KMS-11 (cell line): ENCODE results near the gene CHRM1.
A peak's percentile ranks its signal among the peaks of the same experiment; 100 is the strongest.

Experiments
- H2AFZ ChIP-seq: fragments of 200-600 bp; sonication (generic); 2 replicates; pipeline ENCODE4 v1.6.1; 2016; ENCODE audit warnings: antibody characterized with exemption, mixed run types, low read depth
- H3K27ac ChIP-seq: fragments of 200-600 bp; sonication (generic); 2 replicates; pipeline ENCODE4 v1.6.1; 2016; ENCODE audit warnings: mild to moderate bottlenecking, mixed run types
- H3K27me3 ChIP-seq: fragments of 200-600 bp; sonication (generic); 2 replicates; pipeline ENCODE4 v1.6.1; 2017; ENCODE audit warnings: mild to moderate bottlenecking, low read depth, mixed run types, moderate library complexity; ENCODE audit not compliant: insufficient read depth
- H3K36me3 ChIP-seq: fragments of 200-600 bp; sonication (generic); 2 replicates; pipeline ENCODE4 v1.6.1; 2017; ENCODE audit warnings: mild to moderate bottlenecking, mixed run types; ENCODE audit not compliant: insufficient read depth
- H3K4me1 ChIP-seq: fragments of 200-600 bp; sonication (generic); 2 replicates; pipeline ENCODE4 v1.6.1; 2016; ENCODE audit warnings: mild to moderate bottlenecking, low read depth, mixed run types; ENCODE audit not compliant: poor library complexity, severe bottlenecking
- H3K4me2 ChIP-seq: fragments of 200-600 bp; sonication (generic); 2 replicates; pipeline ENCODE4 v1.7.0; 2016; ENCODE audit warnings: mild to moderate bottlenecking, mixed run types
- H3K4me3 ChIP-seq: fragments of 200-600 bp; sonication (generic); IDR thresholded peaks from 2 replicates; pipeline ENCODE4 v1.6.1; 2017; ENCODE audit warnings: low read depth, low read length, mixed read lengths; ENCODE audit not compliant: insufficient read depth
- H3K79me2 ChIP-seq: fragments of 200-600 bp; sonication (generic); 2 replicates; pipeline ENCODE4 v1.6.1; 2016; ENCODE audit warnings: low read depth, mixed run types; ENCODE audit not compliant: insufficient read depth
- H3K9ac ChIP-seq: fragments of 200-600 bp; sonication (generic); 2 replicates; pipeline ENCODE4 v1.6.1; 2016; ENCODE audit warnings: mild to moderate bottlenecking, mixed run types
- H4K20me1 ChIP-seq: fragments of 200-600 bp; sonication (generic); 2 replicates; pipeline ENCODE4 v1.6.1; 2016; ENCODE audit warnings: mild to moderate bottlenecking, mixed run types; ENCODE audit not compliant: insufficient read depth
- CTCF ChIP-seq: fragments of 200-600 bp; sonication (generic); conservative IDR thresholded peaks from 2 replicates; pipeline ENCODE4 v1.6.1; 2017; ENCODE audit warnings: low read depth, mild to moderate bottlenecking, antibody characterized with exemption, low read length, moderate library complexity, mixed read lengths

Gene CHRM1

GRCh38 chr11:62889126-62889483 is 32.1 kb downstream of the CHRM1 start:
- H3K27me3 ChIP-seq, result no peaks in the 10 kb centered on the region
- peaks cover 33% of the 10 kb centered on the region; the same call in 1 of the 2 replicates for H3K36me3 ChIP-seq
- peaks cover 17% of the 10 kb centered on the region for H3K79me2 ChIP-seq
- H3K4me1 ChIP-seq, result peaks cover 5% of the 10 kb centered on the region
- no peak overlapping the region for H3K9ac ChIP-seq
- H3K4me2 ChIP-seq, result no peak overlapping the region
- TF ChIP-seq CTCF, result no peak
- peaks cover 13% of the 10 kb centered on the region; the same call in 1 of the 2 replicates for H4K20me1 ChIP-seq
- no peak overlapping the region for H2AFZ ChIP-seq
- no peak overlapping the region for H3K27ac ChIP-seq
- H3K4me3 ChIP-seq, result no peak overlapping the region

GRCh38 chr11:62888406-62888805 is 32.8 kb downstream of the CHRM1 start:
- Histone ChIP-seq H3K27me3 (no peaks in the 10 kb centered on the region), H3K4me2 (no peak overlapping the region), H3K36me3 (peaks cover 36% of the 10 kb centered on the region; the same call in 1 of the 2 replicates), H3K27ac (no peak overlapping the region), H3K4me3 (no peak overlapping the region), H4K20me1 (peaks cover 13% of the 10 kb centered on the region; the same call in 1 of the 2 replicates), H2AFZ (no peak overlapping the region), H3K9ac (no peak overlapping the region), H3K79me2 (peaks cover 24% of the 10 kb centered on the region), H3K4me1 (peaks cover 12% of the 10 kb centered on the region)
- no peak for TF ChIP-seq CTCF

GRCh38 chr11:62885137-62885750 is 35.9 kb downstream of the CHRM1 start:
- Histone ChIP-seq H3K36me3 (peaks cover 36% of the 10 kb centered on the region; the same call in 1 of the 2 replicates), H3K4me2 (no peak overlapping the region), H3K79me2 (peaks cover 43% of the 10 kb centered on the region), H3K9ac (no peak overlapping the region), H4K20me1 (peaks cover 13% of the 10 kb centered on the region; the same call in 1 of the 2 replicates), H2AFZ (no peak overlapping the region), H3K4me1 (peaks cover 25% of the 10 kb centered on the region), H3K27me3 (no peaks in the 10 kb centered on the region), H3K4me3 (no peak overlapping the region), H3K27ac (no peak overlapping the region)
- TF ChIP-seq CTCF, result no peak

- Histone ChIP-seq H3K36me3 (peaks cover 36% of the 10 kb centered on the region; the same call in 1 of the 2 replicates), H2AFZ (no peak overlapping the region), H3K27me3 (no peaks in the 10 kb centered on the region), H3K79me2 (peaks cover 43% of the 10 kb centered on the region), H3K27ac (peak overlapping the region; percentile 6; the same call in 1 of the 2 replicates), H3K4me3 (no peak overlapping the region), H3K4me1 (peaks cover 37% of the 10 kb centered on the region), H3K4me2 (peak overlapping the region; percentile 67), H4K20me1 (peaks cover 13% of the 10 kb centered on the region; the same call in 1 of the 2 replicates), H3K9ac (peak overlapping the region; percentile 97; the same call in 1 of the 2 replicates)
- TF ChIP-seq CTCF, result no peak
These were observed 37.5 kb downstream of the CHRM1 start for GRCh38 chr11:62883673-62884072.
